HG02943 (cell line): Measurements from ENCODE around the gene SSH2.

Source experiments
- ATAC-seq: cut with Tn5 transposase; IDR thresholded peaks from one replicate; pipeline ENCODE4 v1.9.1; 2021; ENCODE audit warnings: mild to moderate bottlenecking, low read depth, moderate library complexity; ENCODE audit not compliant: unreplicated experiment

SSH2 gene

DNA sequence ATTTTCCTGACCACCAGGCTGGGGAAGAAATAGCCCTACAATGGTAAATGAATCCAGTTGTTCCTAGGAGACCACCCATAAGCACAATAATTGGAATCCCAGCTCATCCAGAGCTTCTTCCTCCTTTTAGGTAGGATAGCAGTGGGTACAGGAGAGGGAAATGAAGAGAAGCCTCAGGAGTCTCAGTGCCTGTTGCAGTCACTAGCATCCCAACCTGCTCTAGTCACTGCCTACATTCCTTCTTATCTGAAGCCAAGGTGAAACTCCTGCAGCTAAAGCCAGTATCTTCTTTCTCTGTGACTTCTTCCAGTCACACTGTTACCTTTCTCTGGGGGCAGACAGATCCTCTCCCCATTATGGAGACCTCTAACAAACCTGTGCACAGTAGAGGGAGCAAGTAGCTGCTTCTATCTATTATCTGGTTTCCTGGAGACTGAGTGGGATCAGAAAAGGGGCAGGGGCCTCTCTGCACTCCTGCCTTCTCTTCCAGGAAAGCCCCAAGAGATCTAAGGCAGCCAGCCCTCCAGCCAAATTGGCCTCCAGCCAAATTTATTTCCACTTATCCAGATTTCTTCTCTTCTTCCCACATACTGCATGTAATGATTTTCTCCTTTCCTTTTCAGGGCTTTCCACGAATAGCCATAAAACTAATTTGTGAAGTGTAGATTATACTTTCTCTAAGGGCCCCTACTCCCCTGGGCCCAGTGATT lies 85.5 kb downstream of the SSH2 start:
- ATAC-seq = no peak

DNA sequence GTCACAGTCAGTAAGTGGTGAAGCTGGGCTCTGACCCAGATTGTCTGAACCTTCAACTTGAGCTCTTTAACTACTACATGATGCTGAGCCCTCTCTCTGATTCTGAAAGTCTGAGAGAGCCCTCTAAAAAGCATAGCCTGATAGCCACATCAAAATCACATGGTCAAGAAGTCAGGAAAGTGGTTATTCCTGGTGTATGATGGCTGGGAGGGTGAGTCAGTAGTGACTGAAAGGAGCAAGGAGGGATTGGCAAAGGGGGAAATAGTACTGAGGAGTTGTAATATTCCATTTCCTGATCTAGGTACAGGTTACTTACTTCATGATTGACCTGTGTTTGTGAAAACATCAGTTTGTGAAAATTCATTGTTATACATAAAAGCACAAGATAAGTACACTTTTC lies 89.1 kb downstream of the SSH2 start:
- ATAC-seq = no peak

DNA sequence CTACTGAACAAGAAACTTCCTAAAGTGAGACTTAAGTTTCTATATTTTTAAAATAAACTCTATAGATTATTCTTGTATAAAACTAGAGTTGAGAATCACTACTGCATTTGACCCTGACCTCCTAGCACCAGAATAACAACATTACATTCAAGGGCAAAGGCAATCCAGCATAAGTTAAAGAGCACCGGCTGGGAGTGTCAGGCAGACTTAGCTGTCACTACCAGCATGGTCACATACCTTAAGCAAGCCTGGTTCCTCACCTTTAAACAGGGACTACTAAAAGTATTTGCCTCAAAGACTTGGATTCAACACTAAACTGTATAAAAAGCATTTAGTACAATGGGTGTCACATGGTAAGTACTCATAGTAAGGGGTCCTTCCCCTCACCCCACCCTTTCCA lies 90.4 kb downstream of the SSH2 start:
- no peak for ATAC-seq

DNA sequence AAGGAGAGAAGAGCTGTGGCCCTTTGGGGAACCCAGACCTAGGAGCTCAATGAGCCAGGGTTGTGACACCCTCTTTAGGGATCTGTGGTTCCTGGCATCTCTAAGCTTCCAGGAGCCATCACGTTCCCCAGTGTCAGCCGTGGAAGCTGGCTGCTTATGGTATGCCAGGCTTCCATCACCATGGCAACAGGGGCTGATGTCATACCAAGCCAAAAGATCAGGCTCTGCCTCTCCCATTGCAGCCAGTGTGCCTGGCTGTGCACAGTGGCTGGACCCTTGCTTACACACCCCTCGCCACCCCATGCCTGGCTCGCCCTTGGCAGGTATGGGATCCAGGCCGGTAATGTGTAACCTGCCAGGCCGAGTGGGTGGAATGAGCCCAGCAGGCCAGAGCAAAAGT lies 91.1 kb downstream of the SSH2 start:
- ATAC-seq = no peak

DNA sequence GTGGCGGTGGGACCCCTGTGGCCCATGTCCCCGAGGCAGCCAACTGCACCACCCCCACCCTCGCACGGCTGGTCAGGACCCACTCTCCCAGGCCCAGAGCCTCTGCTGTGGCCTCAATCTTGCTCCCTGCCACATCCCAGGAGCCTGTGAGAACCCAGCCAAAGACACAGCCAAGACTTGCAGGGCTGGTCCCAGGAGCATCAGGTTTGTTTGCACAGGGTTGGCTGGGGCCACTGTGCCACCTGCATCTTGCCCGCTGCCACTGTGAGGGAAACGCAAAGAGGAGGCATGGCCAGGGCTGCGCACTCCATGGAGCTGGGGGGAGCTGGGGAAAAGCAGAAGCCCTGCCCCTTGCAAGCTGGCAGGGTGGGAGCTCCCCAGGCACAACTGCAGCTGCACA lies 92.5 kb downstream of the SSH2 start:
- ATAC-seq = no peak

DNA sequence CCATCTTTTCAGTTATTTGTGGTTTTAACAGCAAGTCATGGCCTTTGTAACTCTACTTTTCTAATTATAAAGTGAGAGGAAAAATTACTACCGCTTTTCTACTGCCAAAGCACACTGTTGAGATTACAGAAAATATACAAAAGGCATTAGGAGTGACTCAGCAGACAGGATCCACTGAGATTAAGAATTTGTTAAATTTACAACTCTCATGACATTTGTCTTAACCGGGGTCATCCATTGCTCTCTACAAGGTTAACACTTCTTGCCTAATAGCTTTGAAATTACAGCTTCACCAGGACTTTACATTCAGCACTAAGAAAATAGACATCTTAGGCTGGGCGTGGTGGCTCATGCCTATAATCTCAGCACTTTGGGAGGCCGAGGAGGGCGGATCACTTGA lies 93.4 kb downstream of the SSH2 start:
- ATAC-seq = no peak

DNA sequence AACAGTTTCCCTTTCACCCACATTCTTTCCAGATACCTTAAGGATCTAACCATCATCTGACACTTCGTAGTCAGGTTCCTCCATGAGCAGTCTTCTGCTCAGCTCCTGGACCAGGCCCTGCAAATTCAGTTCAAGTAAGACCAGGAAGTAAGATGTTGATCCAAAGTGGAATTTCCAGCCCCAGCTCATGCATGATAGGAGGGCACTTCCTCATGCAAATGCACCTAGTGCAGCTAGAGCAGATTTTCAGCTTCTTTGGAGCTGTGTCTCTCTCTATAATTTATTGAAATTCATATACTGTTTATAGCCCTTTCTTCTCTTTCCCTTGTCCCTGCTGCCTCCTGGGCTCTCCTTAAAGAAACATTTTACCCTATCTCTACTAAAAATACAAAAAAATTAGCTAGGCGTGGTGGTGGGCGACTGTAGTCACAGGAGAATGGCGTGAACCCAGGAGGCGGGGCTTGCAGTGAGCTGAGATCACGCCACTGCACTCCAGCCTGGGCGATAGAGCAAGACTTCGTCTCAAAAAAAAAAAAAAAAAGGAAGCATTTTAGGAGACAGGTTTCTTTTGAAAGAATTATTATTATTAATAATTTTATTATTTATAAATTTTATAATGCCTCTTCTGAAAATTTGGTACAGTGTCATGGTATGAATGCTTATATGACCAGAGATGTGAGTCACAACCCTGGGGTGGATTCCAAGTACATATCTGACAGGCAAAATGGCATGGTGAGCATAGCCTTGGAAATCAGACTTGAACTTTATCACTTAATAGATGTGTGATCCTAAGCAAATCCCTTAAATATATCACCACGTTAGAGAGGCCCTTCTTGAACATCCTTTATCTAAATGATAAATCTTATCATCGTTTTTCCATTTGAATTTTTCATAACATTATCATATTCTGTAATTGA lies 94.3 kb downstream of the SSH2 start:
- ATAC-seq = no peak

DNA sequence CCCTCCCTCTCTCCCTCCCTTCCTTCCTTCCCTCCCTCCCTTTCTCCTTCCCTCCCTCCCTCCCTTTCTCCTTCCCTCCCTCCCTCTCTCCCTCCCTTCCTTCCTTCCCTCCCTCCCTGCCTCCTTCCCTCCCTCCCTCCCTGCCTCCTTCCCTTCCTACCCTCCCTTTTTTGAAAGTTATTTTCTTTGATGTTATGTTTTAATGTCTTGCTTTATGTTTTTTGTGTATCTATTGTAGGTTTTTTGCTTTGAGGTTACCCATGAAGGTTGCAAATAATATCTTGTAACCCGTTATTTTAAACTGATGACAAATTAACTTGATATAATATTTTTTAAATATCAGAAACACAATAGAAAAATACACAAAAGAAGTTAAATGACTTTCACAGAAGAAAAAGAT lies 96.2 kb downstream of the SSH2 start:
- no peak for ATAC-seq

DNA sequence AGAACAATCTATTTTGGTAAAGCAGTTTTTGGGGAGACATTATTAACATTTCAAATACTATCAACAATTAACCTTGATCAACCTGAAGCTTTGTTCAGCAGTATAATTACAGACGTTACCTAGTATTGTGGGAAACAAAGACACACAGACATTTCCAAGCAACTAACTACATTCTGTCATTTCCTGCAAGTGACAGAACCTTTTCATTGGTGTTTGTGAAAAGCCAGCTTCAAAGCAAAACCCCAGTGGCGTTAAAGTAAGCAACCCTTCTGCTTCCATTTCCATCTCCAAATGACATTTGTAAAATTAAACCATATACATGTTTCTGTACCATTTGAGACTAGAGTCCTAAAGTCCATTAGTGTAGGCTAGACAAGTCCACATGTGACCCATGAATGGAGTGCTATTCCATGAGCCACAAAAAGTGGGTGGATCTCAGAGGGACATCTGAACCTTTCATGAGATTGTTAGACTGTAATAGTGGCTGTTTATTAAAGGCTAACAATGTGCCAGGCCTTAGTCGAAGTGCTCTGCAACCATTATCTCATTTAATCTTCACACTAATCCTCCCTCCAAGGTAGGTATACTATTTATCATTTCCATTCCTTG lies 101.2 kb downstream of the SSH2 start:
- ATAC-seq = no peak

DNA sequence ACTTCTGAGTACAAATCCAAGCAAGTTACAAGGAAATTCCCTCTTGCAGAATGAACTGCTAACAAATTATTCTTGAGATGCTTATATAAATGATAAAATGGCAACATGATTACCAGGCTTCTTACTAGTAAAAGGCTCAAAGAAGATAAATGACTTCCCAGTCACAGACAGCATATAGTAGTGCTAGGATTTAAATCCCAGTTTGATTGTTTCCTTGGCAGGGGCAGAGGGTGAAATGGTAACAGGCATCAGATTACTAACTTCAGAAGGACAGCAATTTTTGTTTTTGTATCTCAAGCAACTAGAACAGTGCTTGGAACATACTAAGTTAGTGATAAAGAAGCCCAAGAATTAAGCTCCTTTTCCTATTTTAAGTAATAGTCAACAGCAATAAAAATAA lies 102.8 kb downstream of the SSH2 start:
- no peak for ATAC-seq

DNA sequence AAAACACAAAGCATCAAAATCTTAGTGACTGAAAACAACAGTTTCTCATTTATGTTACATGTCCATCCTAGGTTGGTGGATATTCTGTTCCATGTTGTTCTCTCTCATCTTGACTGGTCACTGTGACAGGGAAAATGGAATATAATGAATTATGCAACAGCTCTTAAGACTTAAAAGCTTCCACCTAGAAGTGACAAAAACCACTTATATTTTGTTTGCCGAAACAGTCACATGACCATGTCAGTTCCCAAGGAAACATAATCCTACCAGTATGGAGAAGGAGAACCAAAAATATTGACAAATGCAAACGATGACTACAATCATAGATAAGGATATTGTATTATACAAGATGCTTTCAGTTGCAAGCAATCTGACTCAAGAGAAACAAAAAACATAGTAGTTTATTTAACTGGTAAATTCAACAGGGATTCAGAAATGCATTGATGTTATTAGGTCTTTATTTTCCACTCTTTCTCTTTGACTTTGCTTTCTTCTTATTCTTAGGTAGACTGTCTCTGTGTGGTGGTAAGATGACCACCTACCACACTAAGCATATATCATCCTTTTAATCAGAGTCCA lies 103.8 kb downstream of the SSH2 start:
- ATAC-seq = no peak

DNA sequence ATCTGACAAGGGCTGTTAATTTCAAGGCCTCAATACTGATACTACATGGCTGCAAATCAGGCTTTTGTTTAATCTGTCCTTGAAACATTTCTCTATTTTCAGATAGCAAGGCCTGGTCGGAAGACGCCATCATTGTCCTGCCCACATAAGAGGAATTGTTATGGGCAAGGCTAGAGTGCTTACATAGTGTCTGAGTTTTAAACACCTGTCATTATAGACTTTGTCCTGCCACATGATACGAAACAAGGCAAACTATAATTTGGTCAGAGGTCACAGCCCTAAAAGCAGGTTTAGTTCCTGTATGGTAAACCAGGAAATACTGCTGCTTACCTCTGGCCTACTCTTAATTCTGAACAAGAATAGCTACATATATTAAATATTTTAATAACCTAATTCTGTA lies 104.4 kb downstream of the SSH2 start:
- no peak for ATAC-seq

DNA sequence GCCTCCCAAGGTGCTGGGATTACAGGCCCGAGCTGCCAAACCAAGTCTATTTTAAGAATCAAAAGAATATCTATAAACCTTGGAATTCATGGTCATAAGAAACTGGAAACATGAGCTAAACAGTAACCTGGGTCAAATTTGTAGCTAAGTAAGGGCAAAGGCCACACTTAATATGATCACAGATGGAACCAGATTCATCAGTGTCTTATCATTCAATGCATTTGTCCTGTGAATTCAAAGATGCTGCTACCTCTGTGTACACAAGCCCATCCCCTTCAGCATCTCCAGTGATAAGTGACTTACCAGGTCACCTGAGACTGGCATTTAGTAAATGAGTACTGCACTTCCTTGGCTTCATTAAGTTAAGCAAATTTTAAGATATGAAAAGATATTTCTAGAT lies 108.1 kb downstream of the SSH2 start:
- no peak for ATAC-seq

DNA sequence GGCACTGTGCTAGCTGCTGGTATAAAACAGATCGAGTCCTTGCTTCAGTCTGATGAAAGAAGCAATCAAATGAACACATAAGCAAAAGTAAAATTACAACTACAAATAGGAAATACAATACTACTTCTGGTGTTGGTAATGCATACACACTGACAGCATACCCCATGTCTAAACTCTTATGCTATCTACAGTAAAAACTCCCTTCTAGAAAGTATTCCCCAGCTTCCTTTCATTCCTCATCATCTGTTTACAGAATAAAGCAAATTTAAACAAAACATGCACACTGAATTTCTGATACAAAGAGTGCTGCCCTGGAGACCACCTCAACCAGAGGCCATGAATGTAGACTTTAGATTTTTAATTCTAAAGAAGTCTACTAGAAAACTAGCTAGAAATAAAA lies 109.6 kb downstream of the SSH2 start:
- no peak for ATAC-seq

DNA sequence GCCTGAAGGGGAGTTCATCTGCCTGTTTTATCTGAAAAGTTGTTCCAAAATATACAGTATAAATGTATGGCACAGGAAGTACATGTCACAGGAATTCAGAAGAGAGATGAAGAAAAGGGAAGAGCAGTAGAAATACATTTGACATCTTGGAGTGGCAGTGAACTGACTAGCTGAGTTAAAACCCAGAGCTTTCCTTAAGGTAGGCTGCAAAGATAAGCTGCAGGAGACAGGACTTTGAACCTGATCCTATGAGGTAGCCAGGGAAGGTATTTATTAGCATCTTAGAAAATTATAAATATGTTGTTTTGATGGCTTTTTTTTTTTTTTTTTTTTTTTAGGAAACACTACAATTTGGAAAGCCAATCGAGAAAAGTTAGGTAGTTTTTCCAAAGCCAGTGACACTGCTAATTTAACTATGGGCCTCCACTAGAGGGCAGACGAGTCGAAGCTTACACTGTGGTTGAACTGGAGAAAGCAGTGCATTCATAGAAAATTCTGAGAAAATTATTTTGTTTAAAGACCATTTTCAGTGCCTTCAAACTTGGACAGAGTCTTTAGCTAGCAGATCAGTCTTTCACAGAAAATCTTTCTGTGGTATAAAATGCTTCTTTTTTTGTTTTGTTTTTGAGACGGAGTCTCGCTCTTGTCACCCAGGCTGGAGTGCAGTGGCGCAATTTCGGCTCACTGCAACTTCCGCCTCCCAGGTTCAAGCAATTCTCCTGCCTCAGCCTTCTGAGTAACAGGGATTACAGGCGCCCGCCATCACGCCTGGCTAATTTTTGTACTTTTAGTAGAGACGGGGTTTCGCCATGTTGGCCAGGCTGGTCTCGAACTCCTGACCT lies 122.3 kb downstream of the SSH2 start:
- no peak for ATAC-seq

DNA sequence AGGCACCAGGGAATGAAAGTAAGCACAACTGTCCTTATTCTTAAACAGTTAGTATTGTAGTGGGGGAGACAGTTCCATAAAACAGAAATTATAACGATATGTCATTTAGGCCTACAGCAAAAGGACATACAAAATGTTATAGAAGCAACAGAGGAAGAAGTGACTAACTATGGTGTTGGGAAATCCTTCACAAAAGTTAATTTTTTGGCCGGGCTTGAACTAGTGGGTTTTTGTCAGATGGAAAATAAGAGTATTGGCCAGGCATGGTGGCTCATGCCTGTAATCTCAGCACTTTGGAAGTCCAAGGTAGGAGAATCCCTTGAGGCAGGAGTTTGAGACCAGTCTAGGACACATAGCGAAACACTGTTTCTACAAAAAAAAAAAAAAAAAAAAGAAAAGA lies 127.8 kb downstream of the SSH2 start:
- ATAC-seq = no peak

DNA sequence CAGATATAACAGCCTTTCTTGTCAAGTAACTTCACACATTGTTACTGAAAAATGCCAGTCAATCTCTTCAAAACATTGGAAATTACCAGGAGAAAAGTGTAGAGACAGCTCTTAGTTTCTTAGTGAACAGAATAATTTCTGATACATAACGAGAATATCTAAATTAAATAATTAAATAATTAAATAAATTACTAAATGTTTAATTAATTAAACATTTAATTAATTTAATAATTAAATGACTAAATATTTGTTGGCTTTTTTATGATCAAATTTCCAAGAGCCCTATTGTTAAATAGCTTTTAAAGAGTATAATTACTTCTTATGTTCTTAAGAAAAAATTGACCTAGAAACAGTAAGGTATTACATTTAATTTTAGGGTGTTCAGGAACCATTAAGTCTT lies 129.6 kb downstream of the SSH2 start:
- ATAC-seq = no peak

DNA sequence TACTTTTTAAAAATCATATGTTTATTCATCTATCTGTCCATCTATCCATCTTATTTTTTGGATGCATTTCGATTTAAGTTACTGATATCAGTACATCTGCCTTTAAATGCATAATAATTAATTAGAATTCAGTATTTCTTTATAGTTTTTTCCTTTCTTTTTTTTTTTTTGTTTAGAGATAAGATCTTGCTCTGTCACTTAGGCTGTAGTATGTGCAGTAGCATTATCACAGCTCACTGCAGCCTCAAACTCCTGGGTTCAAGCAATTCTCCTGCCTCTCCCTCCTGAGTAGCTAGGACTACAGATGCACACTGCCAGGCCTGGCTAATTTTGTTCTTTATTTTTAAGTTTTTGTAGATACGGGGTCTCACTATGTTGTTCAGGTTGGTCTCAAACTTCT lies 133.4 kb downstream of the SSH2 start:
- ATAC-seq = no peak

DNA sequence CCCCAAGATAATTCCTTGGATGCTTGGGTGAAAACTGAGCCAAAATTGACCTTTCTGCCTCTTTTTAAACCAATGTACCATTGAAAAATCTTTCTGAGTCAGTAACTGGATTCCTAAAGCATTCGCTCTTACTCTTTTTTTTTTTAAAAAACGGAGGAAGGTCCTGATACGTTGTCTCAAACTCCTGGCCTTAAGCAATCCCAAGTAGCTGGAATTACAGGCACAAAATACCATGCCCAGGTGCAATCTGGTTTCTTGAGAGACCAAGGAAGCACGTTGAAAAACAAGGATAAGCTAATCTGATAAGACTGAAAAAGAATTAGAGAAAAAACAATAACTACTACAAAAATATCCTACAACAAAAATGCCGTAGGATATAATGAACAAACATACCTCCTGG lies 136.5 kb downstream of the SSH2 start:
- ATAC-seq = no peak

DNA sequence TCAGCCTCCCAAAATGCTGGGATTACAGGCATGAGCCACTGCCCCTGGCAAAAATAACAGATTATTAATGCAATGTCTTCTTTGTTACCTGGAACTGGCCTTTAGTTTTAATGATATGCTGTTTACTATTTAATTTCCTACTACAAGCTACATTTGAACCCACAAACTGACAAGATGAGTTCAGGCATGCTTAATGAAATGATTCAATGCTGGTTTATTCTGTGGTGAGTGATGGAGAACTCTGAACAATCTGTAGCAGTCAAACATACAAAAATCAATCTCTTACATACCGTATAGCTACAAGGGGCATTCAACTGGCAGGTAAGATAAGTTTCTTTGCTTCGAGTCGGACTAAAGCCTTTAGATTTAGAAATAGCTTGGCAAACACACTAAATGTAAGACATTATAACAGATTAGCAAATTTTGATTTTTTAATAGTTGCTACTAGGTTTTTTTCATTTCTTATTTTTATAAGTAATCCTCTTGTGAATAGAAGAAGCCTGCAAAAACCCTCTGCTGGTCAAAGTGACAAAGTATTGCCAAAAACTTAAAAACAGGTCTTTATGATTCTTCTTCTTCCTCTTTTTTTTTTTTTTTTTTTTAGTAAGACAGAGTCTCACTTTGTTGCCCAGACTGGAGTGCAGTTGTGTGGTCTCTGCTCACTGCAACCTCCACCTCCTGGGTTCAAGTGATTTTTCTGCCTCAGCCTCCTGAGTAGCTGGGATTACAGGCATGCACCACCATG lies 138.5 kb downstream of the SSH2 start:
- no peak for ATAC-seq
